ENCODE data around the gene STRA6.

Gene STRA6

DNA sequence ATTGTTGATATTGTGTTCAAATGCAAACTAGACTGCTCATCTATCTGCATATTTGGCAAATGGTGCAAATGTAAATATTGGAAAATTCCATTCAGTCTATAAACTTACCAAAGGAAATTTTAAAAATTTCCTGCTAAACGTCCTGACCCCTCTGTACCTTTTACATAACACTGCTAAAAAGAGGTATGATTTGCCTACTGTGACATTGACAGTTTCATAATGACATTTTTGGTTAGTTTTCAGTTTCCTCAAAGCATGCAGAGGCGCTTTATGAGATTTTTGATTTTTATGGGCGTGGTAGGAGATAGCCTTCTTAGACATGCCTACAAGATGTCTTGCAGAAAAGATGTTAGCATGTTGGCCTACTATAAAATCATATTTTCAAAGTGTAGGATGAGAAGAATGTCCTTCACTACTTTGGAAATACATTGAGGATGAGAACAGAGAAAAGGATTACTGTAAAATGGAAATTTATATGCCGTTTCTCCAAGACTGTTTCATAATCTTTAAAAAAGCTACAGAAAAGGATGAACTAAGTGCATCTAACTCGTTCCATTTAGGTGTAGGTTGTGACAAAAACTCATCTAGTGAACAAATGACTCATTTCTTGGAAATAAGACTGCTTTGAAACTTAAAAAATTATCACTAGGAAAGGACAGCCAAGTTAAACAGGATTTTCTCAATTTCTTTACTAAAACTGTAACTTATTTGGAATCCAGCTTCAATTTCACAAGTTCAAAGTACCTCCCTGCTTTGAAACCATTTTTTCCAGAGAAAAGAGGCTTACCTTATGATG is 43.5 kb downstream of the STRA6 start:
- no peak for DNase-seq (ENCODE audit: low read depth)
- no peak overlapping the region for H3K4me3 ChIP-seq (replicated peaks; ENCODE audit: low read depth, low read length)
- TF ChIP-seq, protein P1, sequence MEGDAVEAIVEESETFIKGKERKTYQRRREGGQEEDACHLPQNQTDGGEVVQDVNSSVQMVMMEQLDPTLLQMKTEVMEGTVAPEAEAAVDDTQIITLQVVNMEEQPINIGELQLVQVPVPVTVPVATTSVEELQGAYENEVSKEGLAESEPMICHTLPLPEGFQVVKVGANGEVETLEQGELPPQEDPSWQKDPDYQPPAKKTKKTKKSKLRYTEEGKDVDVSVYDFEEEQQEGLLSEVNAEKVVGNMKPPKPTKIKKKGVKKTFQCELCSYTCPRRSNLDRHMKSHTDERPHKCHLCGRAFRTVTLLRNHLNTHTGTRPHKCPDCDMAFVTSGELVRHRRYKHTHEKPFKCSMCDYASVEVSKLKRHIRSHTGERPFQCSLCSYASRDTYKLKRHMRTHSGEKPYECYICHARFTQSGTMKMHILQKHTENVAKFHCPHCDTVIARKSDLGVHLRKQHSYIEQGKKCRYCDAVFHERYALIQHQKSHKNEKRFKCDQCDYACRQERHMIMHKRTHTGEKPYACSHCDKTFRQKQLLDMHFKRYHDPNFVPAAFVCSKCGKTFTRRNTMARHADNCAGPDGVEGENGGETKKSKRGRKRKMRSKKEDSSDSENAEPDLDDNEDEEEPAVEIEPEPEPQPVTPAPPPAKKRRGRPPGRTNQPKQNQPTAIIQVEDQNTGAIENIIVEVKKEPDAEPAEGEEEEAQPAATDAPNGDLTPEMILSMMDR (IDR thresholded peaks at IDR 0.05; ENCODE audit: low read length, missing control alignments) = no peak

DNA sequence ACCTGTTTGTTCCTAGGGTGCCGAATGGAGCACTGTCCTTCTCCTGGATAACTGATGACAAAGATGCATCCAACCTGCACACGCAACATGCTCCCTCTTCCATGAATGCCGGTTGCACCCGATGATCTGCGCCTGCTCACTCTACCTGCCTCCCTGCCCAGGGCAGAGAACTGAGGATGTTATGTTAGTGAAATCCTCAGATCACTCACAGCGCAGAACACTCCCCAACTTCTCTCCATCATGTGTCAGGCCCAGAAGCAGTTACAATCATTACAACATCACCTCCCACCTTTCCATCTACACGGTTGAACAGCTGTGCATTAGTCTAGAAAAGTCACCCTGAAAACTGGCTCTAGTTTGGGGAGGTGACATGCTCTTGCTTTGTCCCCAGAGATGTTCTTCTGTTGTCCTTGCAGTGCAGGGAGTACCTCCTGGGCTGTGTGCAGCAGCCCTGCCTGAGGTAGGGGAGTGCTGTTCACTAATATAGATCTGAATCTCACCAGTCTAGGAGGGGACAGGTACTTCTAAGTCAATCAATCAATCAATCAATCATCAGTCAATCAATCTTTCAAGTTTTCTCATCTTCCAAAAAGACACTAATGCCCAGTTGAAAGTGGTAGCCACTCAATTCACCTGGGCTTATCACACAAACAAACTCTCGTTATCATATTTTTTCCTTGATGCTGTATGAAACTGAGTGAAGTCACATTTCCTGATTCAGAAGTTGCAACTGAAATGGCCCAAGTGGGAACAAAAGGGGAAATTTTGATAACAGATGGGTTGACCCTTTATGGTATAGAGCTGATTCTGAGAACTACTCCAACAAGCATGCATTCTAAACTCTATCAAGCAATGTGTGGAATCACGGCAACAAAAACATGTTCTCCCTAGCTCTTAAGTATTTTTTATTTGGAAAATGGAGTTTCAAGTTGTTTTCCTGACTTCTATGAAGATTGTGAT is 44.4 kb downstream of the STRA6 start:
- H3K4me3 ChIP-seq (replicated peaks; ENCODE audit: low read depth, low read length) = no peak overlapping the region
- TF ChIP-seq, protein P1 (IDR thresholded peaks at IDR 0.05; ENCODE audit: low read length, missing control alignments) = no peak
- DNase-seq (ENCODE audit: low read depth) = no peak

DNA sequence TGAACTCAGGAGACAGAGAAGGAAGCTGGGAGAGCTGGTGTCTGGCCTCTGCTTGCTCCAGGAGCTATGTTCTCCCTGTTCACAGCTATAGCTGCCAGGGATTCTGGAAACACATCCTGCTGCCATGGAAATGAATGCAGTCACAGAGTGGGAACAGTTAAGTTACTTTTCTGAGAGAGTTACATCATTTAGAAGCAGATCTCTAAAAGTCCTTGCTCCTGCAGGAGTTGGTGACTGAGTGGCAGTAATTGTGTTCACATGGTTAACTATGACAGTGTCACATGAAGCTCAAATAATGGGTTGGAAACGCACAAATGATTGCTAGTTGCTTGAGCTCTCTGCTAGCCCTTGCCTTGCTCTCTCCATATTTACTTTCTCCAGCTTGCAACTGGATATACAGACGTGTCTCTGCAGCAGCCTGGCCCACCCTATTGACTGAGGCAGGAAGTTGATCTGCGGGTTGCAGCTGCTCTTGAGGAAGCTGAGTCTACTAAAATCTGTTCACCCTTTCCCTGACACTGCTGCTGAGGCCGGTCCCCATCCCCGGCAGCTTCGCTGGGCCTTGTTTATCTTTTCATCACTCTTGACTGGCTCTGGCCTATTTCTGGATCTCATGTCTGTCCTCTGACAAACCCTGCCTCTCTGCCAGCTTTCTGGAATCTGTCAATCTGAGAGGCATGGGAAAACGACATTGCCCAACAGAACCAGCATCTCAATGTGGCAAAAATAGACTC is 45.7 kb downstream of the STRA6 start:
- TF ChIP-seq, protein P1 (IDR thresholded peaks at IDR 0.05; ENCODE audit: low read length, missing control alignments) = no peak
- H3K4me3 ChIP-seq (replicated peaks; ENCODE audit: low read depth, low read length) = no peak overlapping the region
- peak; percentile 47 for DNase-seq (ENCODE audit: low read depth)

DNA sequence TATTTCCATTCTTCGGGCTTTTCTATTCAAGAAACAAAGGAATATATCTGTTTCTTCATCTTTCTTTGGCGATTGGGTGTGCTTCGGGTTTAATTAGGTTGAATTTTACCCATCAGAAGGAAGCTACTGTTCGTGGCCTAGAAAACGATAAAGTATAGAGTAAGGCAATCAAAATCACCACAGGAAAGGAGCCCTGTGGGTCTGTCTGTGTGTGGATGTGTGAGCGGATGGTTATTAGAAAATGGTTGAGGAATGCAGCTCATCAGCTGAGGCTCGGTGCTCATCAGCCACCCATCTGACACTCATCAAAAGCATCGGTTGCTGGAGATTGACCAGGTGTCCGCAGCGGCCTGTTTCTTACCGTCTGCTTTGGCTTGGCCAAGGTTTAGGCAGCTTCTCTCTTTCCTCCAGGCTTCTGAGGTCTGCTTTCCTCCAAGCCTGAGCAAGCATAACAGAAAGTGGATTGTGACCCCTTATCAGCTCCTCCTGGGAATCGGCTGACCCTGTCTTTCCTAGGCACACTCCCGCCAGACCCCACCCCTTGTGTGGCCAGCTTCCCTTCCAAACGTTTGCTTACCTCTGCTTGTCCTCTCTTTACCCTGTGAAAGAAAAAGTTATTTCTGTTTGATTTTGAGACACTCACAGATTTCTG is 46.7 kb downstream of the STRA6 start:
- H3K4me3 ChIP-seq (replicated peaks; ENCODE audit: low read depth, low read length) = no peak overlapping the region
- no peak for DNase-seq (ENCODE audit: low read depth)
- TF ChIP-seq, protein P1 (IDR thresholded peaks at IDR 0.05; ENCODE audit: low read length, missing control alignments) = no peak

DNA sequence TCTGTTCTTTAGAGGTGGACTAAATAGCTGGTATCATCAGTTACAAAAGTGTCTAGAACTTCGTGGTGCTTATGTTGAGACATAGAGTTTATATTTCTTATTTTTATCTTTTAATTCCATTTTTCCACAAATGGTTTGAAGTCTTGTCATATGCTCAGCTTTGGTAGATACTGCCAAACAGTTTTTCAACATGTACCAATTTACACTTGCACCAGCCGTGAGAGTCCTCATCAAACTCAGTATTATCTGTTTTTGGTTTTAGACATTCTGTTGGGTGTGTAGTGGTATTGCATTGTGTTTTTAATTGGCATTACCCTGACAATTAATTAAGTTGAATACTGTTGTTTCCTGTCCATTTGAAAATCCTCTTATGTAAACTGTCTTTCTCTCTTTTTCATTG is 55.5 kb downstream of the STRA6 start:
- TF ChIP-seq, protein P1 (IDR thresholded peaks at IDR 0.05; ENCODE audit: low read length, missing control alignments) = no peak
- H3K4me3 ChIP-seq (replicated peaks; ENCODE audit: low read depth, low read length) = no peak overlapping the region
- no peak for DNase-seq (ENCODE audit: low read depth)

DNA sequence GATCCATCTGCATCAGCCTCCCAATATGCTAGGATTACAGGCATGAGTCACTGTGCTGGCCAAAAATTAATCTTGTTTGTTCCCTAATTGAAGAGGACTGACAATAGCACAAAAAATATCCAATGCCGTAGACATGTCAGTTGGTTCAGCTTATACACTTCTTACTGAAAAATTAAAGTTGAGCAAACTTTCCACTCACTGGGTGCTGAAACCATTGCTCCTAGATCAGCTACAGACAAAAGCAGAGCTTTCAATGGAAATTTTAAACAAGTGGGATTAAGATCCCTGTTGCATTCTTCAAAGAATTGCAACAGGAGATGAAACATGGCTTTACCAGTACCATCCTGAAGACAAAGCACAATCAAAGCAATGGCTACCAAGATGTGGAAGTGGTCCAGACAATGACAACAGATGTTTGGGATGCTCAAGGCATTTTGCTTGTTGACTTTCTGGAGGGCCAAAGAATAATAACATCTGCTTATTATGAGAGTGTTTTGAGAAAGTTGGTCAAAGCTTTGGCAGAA is 56.2 kb downstream of the STRA6 start:
- H3K4me3 ChIP-seq (replicated peaks; ENCODE audit: low read depth, low read length) = no peak overlapping the region
- TF ChIP-seq, protein P1 (IDR thresholded peaks at IDR 0.05; ENCODE audit: low read length, missing control alignments) = no peak
- DNase-seq (ENCODE audit: low read depth) = no peak

All from fibroblast of pulmonary artery (primary cell).